GM12891 (cell line): ENCODE measurements around the gene ATP8A2.

Source experiments
- PAX5 ChIP-seq: IDR thresholded peaks from 2 replicates; pipeline ENCODE4 v1.6.1; 2011; ENCODE audit warnings: low read length, moderate library complexity, mild to moderate bottlenecking; ENCODE audit not compliant: insufficient read depth, severe bottlenecking
- POLR2A ChIP-seq: IDR thresholded peaks from 2 replicates; pipeline ENCODE4 v1.6.1; 2011; ENCODE audit warnings: low read depth, low read length, control low read depth
- POLR2AphosphoS5 ChIP-seq: IDR thresholded peaks from 2 replicates; pipeline ENCODE4 v1.6.1; 2011; ENCODE audit warnings: low read depth, low read length, control low read depth
- POU2F2 ChIP-seq: IDR thresholded peaks from 2 replicates; pipeline ENCODE4 v1.6.1; 2011; ENCODE audit warnings: low read depth, mild to moderate bottlenecking, control low read depth, low read length, moderate library complexity
- SPI1 ChIP-seq: IDR thresholded peaks from 2 replicates; pipeline ENCODE4 v1.6.1; 2011; ENCODE audit warnings: low read depth, low read length, control low read depth
- TAF1 ChIP-seq: IDR thresholded peaks from 2 replicates; pipeline ENCODE4 v1.6.1; 2011; ENCODE audit warnings: low read depth, low read length, control low read depth

GRCh38 chr13:25690582-25690981 is 318.8 kb downstream of the ATP8A2 start:
- no peak for TF ChIP-seq POLR2A
- no peak for TF ChIP-seq POLR2AphosphoS5
- TF ChIP-seq TAF1: no peak
- TF ChIP-seq POU2F2: no peak
- TF ChIP-seq SPI1: no peak
- TF ChIP-seq PAX5: no peak
